ENCODE measurements around the gene GNG5.

- no peak for TF ChIP-seq CTCF (IDR thresholded peaks at IDR 0.05)
- no peak for TF ChIP-seq POLR2A (IDR thresholded peaks at IDR 0.05)
- TF ChIP-seq POLR2AphosphoS5 (IDR thresholded peaks at IDR 0.05; ENCODE audit: insufficient read depth in 1 of 2, low read depth in 1 of 2) = no peak
Observed at GRCh38 chr1:84525779-84526178, 19.4 kb upstream of the GNG5 start.
